ENCODE data around the gene KLHDC10. TPM values are rescaled to one million over a fixed set of nuclear protein-coding genes. Genes with fewer than 3 reads are reported as not detected.
"Not testable (repeated sequence)": the region's sequence is repeated elsewhere in the genome, so short reads cannot be mapped to it uniquely, and the experiment has no call there.

The KLHDC10 gene
- total and polyA plus RNA-seq, 2 donors = 16.5 to 51.7 TPM

DNA sequence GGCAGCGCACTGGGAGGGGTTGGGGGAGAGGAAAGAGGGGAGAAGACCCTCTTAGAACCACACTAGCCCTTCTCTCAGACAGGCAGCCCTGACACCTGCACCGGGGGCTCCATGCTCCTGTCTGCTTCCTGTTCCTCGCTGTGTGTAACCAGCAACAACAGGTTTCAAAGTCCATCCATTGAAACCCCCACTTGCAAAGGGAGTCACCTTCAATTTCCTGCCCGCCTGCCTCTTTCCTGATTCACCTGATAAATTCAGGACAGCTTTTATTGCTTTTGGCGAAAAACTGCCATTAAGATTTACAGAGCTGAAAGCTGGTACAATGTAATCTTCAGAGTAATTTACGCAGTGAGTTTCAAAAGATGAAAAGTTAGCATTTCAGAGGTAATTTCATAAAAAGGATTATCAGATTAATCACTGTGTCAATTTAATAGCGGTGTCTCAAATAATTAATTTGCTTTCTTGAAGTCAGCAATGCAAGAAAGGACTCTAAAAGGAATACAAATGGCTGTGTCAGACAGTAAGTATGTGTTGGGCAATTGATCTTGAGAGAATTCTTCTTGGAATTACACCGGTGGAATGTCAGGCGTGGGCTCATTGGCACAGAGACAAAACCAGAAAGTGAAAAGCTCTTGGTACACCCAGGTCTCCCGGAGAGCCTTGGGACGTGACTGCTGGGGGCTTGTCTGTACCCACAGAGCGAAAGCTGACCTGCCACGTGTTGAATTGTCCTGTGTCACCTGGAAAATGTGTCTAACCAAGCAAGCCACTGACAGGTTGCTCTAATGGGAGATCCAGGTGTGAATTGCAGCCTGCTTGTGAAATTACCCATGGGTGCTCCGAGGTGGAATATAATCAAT, 74.2 kb downstream of the KLHDC10 start:
- Histone ChIP-seq H3K27ac (ENCODE audit: low read depth) (no peak overlapping the region), H3K4me1 (ENCODE audit: insufficient read depth) (no peaks in the 10 kb centered on the region), H3K4me3 (ENCODE audit: low read depth, low read length) (no peak overlapping the region), H3K36me3 (ENCODE audit: insufficient read depth) (no peaks in the 10 kb centered on the region)
- DNase-seq (ENCODE audit: extremely low spot score) = no peak
- 67% methylated on average over 14 of the region's 14 CpGs for WGBS

DNA sequence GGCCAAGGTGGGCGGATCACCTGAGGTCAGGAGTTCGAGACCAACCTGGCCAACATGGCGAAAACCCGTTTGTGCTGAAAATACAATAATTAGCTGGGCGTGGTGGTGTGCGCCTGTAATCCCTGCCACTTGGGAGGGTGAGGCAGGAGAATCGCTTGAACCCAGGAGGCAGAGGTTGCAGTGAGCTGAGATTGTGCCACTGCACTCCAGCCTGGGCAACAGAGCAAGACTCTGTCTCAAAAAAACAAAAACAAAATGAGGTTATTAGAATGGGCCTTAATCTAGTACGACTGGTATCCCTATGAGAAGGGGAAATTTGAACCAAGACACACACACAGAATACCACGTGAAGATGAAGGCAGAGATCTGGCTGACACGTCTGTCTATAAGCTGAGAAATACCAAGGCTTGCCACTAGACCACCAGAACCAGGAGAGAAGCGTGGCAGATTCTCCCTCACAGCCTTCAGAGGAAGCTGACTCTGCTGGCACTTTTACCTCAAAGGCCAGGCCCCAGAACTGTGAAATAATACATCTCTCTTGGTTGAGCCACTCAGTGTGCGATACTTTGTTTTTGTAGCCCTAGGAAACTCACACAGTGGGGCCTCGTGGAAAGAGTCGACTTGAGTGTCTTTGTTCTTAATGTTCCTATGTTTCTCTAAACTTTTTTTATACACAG, 75.2 kb downstream of the KLHDC10 start:
- no peaks in the 10 kb centered on the region for H3K4me1 ChIP-seq (ENCODE audit: insufficient read depth)
- 92% methylated on average over 14 of the region's 14 CpGs for WGBS
- no peaks in the 10 kb centered on the region for H3K36me3 ChIP-seq (ENCODE audit: insufficient read depth)
- H3K27ac ChIP-seq (ENCODE audit: low read depth) = no peak overlapping the region
- DNase-seq (ENCODE audit: extremely low spot score) = no peak
- H3K4me3 ChIP-seq (ENCODE audit: low read depth, low read length) = no peak overlapping the region

DNA sequence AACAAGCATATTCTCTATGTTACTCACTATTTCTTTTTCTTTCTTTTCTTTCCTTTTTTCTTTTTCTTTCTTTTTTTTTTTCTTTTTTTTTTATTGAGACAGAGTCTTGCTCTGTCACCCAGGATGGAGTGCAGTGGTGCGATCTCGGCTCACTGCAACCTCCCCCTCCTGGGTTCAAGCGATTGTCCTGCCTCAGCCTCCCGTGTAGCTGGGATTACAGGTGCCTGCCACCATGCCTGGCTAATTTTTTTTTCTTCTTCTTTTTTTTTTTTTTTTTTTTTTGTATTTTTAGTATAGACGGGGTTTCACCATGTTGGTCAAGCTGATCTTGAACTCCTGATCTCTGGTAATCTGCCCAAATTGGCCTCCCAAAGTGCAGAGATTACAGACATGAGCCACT, 75.8 kb downstream of the KLHDC10 start:
- not testable (repeated sequence) for DNase-seq (ENCODE audit: extremely low spot score); H3K4me3 ChIP-seq (ENCODE audit: low read depth, low read length); H3K36me3 ChIP-seq (ENCODE audit: insufficient read depth); H3K27ac ChIP-seq (ENCODE audit: low read depth); H3K4me1 ChIP-seq (ENCODE audit: insufficient read depth)
- WGBS = 95% methylated on average over 5 of the region's 5 CpGs

DNA sequence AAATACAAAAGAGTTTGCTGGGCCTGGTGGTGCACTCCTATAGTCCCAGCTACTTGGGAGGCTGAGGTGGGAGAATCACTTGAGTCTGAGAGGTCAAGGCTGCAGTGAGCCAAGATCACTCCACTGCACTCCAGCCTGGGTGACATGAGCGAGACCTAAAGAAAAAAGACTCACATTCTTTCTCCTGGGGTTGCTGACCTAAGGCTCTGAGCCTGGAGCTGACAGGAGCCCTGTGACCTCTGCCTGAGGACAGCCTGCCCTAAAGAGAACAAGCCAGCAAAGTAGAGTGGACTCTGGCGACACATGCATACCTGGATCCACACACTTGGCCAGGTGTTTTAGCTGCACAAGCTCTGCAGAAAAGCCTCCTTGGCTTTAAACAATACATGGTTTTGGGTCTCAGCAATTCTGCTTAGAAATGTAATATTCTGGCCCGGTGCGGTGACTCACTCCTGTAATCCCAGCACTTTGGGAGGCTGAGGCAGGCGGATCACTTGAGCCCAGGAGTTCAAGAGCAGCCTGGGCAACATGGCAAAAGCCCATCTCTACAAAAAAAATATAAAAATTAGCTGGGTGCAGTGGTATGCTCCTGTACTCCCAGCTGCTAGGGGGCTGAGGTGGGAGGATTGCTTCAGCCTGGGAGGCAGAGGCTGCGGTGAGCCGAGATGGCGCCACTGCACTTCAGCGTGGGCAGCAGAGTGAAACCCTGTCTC, 76.5 kb downstream of the KLHDC10 start:
- H3K27ac ChIP-seq (ENCODE audit: low read depth) = no peak overlapping the region
- H3K4me1 ChIP-seq (ENCODE audit: insufficient read depth) = no peaks in the 10 kb centered on the region
- 97% methylated on average over 9 of the region's 9 CpGs for WGBS
- H3K36me3 ChIP-seq (ENCODE audit: insufficient read depth) = no peaks in the 10 kb centered on the region
- no peak overlapping the region for H3K4me3 ChIP-seq (ENCODE audit: low read depth, low read length)
- DNase-seq (ENCODE audit: extremely low spot score) = no peak

DNA sequence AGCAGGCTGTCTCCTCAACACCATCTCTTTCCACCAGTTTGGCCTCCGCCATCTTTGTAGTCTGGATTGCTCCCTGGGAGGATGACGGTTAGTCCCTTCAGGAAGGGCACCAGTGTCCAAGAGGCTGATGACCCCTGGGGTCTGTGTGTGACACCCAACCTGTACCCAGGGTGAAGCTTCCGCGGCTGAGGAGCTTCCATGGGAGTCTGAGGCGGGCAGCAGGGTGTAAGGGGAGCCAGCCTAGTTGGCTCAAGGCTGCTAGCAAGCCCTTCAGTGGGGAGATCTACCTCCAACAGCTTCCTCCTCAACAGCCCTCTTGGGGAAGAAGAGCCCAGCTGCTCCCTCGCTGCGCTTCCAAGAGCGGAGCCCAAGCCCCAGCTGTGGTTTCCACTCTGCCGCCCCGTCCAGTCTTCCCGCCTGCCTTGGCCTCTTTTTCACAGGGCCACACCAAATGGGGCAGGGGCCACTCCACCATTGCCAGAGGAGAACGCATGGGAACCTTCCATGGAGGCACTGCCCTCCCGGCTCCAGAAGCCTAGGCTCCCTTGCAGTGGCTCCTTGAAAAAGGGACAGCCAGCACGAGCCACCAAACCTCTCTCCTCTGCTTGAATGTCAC, 77.5 kb downstream of the KLHDC10 start:
- Histone ChIP-seq H3K36me3 (ENCODE audit: insufficient read depth) (no peaks in the 10 kb centered on the region), H3K4me1 (ENCODE audit: insufficient read depth) (no peaks in the 10 kb centered on the region), H3K4me3 (ENCODE audit: low read depth, low read length) (no peak overlapping the region), H3K27ac (ENCODE audit: low read depth) (no peak overlapping the region)
- WGBS = 97% methylated on average over 14 of the region's 14 CpGs
- DNase-seq (ENCODE audit: extremely low spot score) = no peak

DNA sequence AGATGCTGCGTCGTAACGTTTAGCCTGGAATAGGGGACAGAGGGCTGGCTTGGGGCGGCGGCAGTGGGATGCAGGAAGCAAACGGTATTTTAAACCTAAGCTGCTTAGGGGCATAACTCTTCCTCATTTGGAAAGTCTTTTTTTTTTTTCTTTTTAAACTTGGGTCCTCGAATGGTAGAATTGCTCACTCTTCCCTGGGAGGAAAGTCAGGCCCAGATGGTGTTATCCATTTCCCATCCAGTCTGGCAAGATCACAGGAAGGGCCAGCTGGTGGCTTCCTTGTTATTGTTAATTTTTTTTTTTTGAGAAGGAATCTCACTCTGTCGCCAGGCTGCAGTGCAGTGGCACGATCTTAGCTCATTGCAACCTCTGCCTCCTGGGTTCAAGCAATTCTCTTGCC, 78.2 kb downstream of the KLHDC10 start:
- no peaks in the 10 kb centered on the region for H3K36me3 ChIP-seq (ENCODE audit: insufficient read depth)
- H3K27ac ChIP-seq (ENCODE audit: low read depth) = no peak overlapping the region
- no peaks in the 10 kb centered on the region for H3K4me1 ChIP-seq (ENCODE audit: insufficient read depth)
- no peak overlapping the region for H3K4me3 ChIP-seq (ENCODE audit: low read depth, low read length)
- DNase-seq (ENCODE audit: extremely low spot score) = no peak
- WGBS = 63% methylated on average over 9 of the region's 9 CpGs

GRCh38 chr7:130149281-130150139, 79.2 kb downstream of the KLHDC10 start:
- no peak for DNase-seq (ENCODE audit: extremely low spot score)
- WGBS = 76% methylated on average over 20 of the region's 20 CpGs

GRCh38 chr7:130150587-130150986, 80.3 kb downstream of the KLHDC10 start:
- Histone ChIP-seq H3K36me3 (ENCODE audit: insufficient read depth) (no peaks in the 10 kb centered on the region), H3K4me1 (ENCODE audit: insufficient read depth) (no peaks in the 10 kb centered on the region), H3K4me3 (ENCODE audit: low read depth, low read length) (no peak overlapping the region), H3K27ac (ENCODE audit: low read depth) (no peak overlapping the region)
- 98% methylated on average over 11 of the region's 11 CpGs for WGBS
- DNase-seq (ENCODE audit: extremely low spot score) = no peak

More at GRCh38 chr7:130149281-130150139, 79.2 kb downstream of the KLHDC10 start:
- Histone ChIP-seq H3K36me3 (ENCODE audit: insufficient read depth) (no peaks in the 10 kb centered on the region), H3K27ac (ENCODE audit: low read depth) (no peak overlapping the region), H3K4me1 (ENCODE audit: insufficient read depth) (no peaks in the 10 kb centered on the region), H3K4me3 (ENCODE audit: low read depth, low read length) (no peak overlapping the region)

- 81% methylated on average over 5 of the region's 5 CpGs for WGBS
- Histone ChIP-seq H3K4me1 (ENCODE audit: insufficient read depth) (no peaks in the 10 kb centered on the region), H3K4me3 (ENCODE audit: low read depth, low read length) (no peak overlapping the region), H3K27ac (ENCODE audit: low read depth) (no peak overlapping the region), H3K36me3 (ENCODE audit: insufficient read depth) (no peaks in the 10 kb centered on the region)
- DNase-seq (ENCODE audit: extremely low spot score) = no peak
These were observed 81.5 kb downstream of the KLHDC10 start for GRCh38 chr7:130151591-130152492.

- H3K4me3 ChIP-seq (ENCODE audit: low read depth, low read length) = no peak overlapping the region
- DNase-seq (ENCODE audit: extremely low spot score) = no peak
- WGBS = 55% methylated on average over 17 of the region's 17 CpGs
- no peaks in the 10 kb centered on the region for H3K4me1 ChIP-seq (ENCODE audit: insufficient read depth)
- H3K36me3 ChIP-seq (ENCODE audit: insufficient read depth) = no peaks in the 10 kb centered on the region
- no peak overlapping the region for H3K27ac ChIP-seq (ENCODE audit: low read depth)
These were observed 82.3 kb downstream of the KLHDC10 start for GRCh38 chr7:130152493-130153210.

DNA sequence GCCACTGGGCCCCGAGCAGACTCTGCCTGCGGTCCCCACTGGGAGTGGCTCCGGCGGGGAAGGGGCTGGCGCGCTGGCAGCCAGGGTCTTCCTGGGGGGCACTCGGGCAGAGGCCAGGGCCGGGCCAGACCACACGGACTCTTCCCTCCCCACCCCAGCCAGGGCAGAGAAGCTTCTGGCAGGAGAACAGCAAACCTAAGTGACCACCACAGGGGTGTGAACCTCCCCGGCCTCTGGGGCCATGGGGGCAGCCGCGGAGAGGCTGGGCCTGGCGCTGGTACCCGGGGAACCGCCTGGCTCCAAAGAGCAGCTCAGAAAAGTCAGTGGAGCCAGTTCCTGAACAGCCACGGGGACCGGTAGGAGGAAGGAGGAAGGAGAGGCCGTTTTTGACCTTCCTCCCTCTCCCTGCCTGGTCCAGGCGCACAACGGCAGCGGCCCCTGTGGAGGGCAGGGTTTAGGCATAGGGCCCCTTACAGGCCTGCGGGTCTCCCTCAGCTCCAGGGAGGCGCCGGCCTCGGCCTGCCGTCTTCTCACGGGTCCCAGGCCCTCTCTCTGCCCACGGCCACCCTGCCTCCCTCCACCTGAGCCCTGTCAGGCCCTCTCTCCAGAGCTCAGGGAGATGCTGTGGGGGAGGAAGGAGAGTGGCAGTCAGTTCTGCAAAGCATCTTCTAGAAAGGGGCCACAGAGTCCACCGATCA, 83.0 kb downstream of the KLHDC10 start:
- 61% methylated on average over 29 of the region's 29 CpGs for WGBS
- no peak for DNase-seq (ENCODE audit: extremely low spot score)
- H3K27ac ChIP-seq (ENCODE audit: low read depth) = no peak overlapping the region
- no peaks in the 10 kb centered on the region for H3K36me3 ChIP-seq (ENCODE audit: insufficient read depth)
- H3K4me3 ChIP-seq (ENCODE audit: low read depth, low read length) = no peak overlapping the region
- no peaks in the 10 kb centered on the region for H3K4me1 ChIP-seq (ENCODE audit: insufficient read depth)
